Measurements from ENCODE around the gene SLC9A5.

The SLC9A5 gene

GRCh38 chr16:67226295-67226803 is 22.4 kb upstream of the SLC9A5 start:
- TF ChIP-seq CTCF (IDR thresholded peaks at IDR 0.05) = no peak

- TF ChIP-seq CTCF (IDR thresholded peaks at IDR 0.05) = no peak
These were observed 21.8 kb upstream of the SLC9A5 start, which contains the start of gene TMEM208 for GRCh38 chr16:67226804-67227566. Gene TMEM208 (plus strand): TSS chr16:67227130. CDS start chr16:67227219, 89 bp downstream.

GRCh38 chr16:67227567-67227921 is 21.2 kb upstream of the SLC9A5 start:
- no peak for TF ChIP-seq CTCF (IDR thresholded peaks at IDR 0.05)

GRCh38 chr16:67228034-67228785 is 20.6 kb upstream of the SLC9A5 start:
- no peak for TF ChIP-seq CTCF (IDR thresholded peaks at IDR 0.05)

GRCh38 chr16:67228905-67229304 is 19.9 kb upstream of the SLC9A5 start:
- no peak for TF ChIP-seq CTCF (IDR thresholded peaks at IDR 0.05)

GRCh38 chr16:67229906-67230808 is 18.6 kb upstream of the SLC9A5 start:
- no peak for TF ChIP-seq CTCF (IDR thresholded peaks at IDR 0.05)

Data from LNCAP (cell line).